Measurements from ENCODE around the gene EIF4G1. TPM values are rescaled to one million over a fixed set of nuclear protein-coding genes. Genes with fewer than 3 reads are reported as not detected.

EIF4G1 gene
- total and polyA plus RNA-seq, 2 of the 4 experiments (the other 2 are of a cell fraction): 225 to 274 TPM

DNA sequence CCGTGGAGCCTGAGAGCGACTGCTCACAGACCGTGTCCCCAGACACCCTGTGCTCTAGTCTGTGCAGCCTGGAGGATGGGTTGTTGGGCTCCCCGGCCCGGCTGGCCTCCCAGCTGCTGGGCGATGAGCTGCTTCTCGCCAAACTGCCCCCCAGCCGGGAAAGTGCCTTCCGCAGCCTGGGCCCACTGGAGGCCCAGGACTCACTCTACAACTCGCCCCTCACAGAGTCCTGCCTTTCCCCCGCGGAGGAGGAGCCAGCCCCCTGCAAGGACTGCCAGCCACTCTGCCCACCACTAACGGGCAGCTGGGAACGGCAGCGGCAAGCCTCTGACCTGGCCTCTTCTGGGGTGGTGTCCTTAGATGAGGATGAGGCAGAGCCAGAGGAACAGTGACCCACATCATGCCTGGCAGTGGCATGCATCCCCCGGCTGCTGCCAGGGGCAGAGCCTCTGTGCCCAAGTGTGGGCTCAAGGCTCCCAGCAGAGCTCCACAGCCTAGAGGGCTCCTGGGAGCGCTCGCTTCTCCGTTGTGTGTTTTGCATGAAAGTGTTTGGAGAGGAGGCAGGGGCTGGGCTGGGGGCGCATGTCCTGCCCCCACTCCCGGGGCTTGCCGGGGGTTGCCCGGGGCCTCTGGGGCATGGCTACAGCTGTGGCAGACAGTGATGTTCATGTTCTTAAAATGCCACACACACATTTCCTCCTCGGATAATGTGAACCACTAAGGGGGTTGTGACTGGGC is 30.3 kb downstream of the EIF4G1 start:
- Histone ChIP-seq H4K5ac (ENCODE audit: low read depth, low read length) (no peak overlapping the region), H3K56ac (ENCODE audit: extremely low read depth, insufficient read depth, low read length) (no peak overlapping the region), H3K4ac (ENCODE audit: low read depth, low read length) (no peak overlapping the region), H3K27ac (ENCODE audit: insufficient read depth, low read length) (no peak overlapping the region), H2BK5ac (ENCODE audit: low read depth, low read length, poor library complexity, severe bottlenecking) (no peak overlapping the region), H3K9ac (ENCODE audit: low read depth, low read length) (no peak overlapping the region), H2AK9ac (replicated peaks; ENCODE audit: low read depth, low read length, poor library complexity) (no peak overlapping the region), H3K4me3 (ENCODE audit: insufficient read depth, low read depth, low read length) (no peak overlapping the region), H2AFZ (replicated peaks; ENCODE audit: low read length, poor library complexity) (no peak overlapping the region), H3K4me2 (ENCODE audit: low read depth, low read length) (no peak overlapping the region), H3K18ac (ENCODE audit: low read depth, low read length) (no peak overlapping the region), H3K36me3 (ENCODE audit: control insufficient read depth, insufficient read depth, low read length) (peaks cover 24% of the 10 kb centered on the region), H2AK5ac (ENCODE audit: low read depth, low read length) (no peak overlapping the region), H3K27me3 (ENCODE audit: control insufficient read depth, insufficient read depth, low read length) (no peaks in the 10 kb centered on the region), H3K14ac (replicated peaks; ENCODE audit: low read depth, low read length) (no peak overlapping the region), H3K79me1 (ENCODE audit: low read depth in 1 of 2, low read length in 2 of 2) (peaks cover 8 to 32% of the 10 kb centered on the region in 2 experiments; a peak in 3 of 4 replicates), H4K8ac (ENCODE audit: low read depth in 2 of 2, low read length in 2 of 2) (no peak overlapping the region), H3K4me1 (ENCODE audit: control insufficient read depth, insufficient read depth, low read length) (peaks cover 18% of the 10 kb centered on the region), H2BK15ac (ENCODE audit: low read depth, low read length) (no peak overlapping the region), H2BK120ac (ENCODE audit: low read depth, low read length) (no peak overlapping the region), H3K23ac (ENCODE audit: low read depth, low read length) (no peak overlapping the region), H2BK20ac (ENCODE audit: low read depth, low read length) (no peak overlapping the region), H4K20me1 (ENCODE audit: insufficient read depth, low read length) (peaks cover 3% of the 10 kb centered on the region; the same call in 1 of the 2 replicates), H3K9me3 (ENCODE audit: control insufficient read depth, insufficient read depth, low read length) (no peaks in the 10 kb centered on the region), H3K9me1 (ENCODE audit: insufficient read depth, low read length) (peaks cover 13% of the 10 kb centered on the region), H4K91ac (ENCODE audit: insufficient read depth, low read depth, low read length) (no peak overlapping the region)
- ChIA-PET POLR2A (ENCODE audit: unreplicated experiment) (no interaction called here), CTCF (interaction anchor here (0.7 kb wide), 1 partner anchor 8 kb away, joined by 4 read pairs; no protein-coding TSS in a partner anchor)
- intact Hi-C loops (cut with micrococcal nuclease) (loop anchor here (10.0 kb wide), 1 partner anchor 1430 kb away; no protein-coding TSS in a partner anchor), dilution Hi-C loops (cut with HindIII; ENCODE audit: low sequenced_read_pairs, unreplicated experiment) (no loop called here), in situ Hi-C loops (cut with MboI; ENCODE audit: low sequenced_read_pairs) (no loop called here)
- TF ChIP-seq MAFK (IDR thresholded peaks at IDR 0.05; ENCODE audit: low read depth, low read length) (no peak), SMC3 (IDR thresholded peaks at IDR 0.05; ENCODE audit: low read depth, low read length) (no peak), CEBPB (IDR thresholded peaks at IDR 0.05; ENCODE audit: low read depth, low read length) (no peak)
- TF ChIP-seq, protein P1, sequence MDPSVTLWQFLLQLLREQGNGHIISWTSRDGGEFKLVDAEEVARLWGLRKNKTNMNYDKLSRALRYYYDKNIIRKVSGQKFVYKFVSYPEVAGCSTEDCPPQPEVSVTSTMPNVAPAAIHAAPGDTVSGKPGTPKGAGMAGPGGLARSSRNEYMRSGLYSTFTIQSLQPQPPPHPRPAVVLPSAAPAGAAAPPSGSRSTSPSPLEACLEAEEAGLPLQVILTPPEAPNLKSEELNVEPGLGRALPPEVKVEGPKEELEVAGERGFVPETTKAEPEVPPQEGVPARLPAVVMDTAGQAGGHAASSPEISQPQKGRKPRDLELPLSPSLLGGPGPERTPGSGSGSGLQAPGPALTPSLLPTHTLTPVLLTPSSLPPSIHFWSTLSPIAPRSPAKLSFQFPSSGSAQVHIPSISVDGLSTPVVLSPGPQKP (IDR thresholded peaks at IDR 0.05; ENCODE audit: borderline replicate concordance, low read depth, low read length): no peak
- BruUV-seq (replicated peaks): no TSS peak
- WGBS, 2 experiments (ENCODE audit: extremely low coverage in 2 of 2, insufficient read length in 1 of 2): 100% methylated on average over 2 of the region's 24 CpGs; no CpG with 5 or more reads in 1 of the 2 experiments
- DNase-seq (no peak), ATAC-seq (ENCODE audit: low read depth) (no peak)

Measured in IMR-90 (cell line).